Tibial nerve (tissue), 4 donors: ENCODE data around the gene NRG4. TPM values are rescaled to one million over a fixed set of nuclear protein-coding genes. Genes with fewer than 3 reads are reported as not detected.
"Not testable (repeated sequence)": the region's sequence is repeated elsewhere in the genome, so short reads cannot be mapped to it uniquely, and the experiment has no call there.

Experiments
- DNase-seq, 2 donors: peaks; one replicate each; pipeline ENCODE4 v3.0.0-alpha.2; 2019; ENCODE audit warnings: low spot score in 2 of 2
- H3K27ac ChIP-seq, 4 donors: fragments of 200-600 bp; sonication (generic) in 3 of 4; one replicate each; pipeline ENCODE4 v1.5.1; 2017 to 2019; ENCODE audit warnings: mild to moderate bottlenecking in 1 of 4
- H3K27me3 ChIP-seq, 2 donors: fragments of 200-600 bp; sonication (generic) in 1 of 2; one replicate each; pipeline versions ENCODE4 v1.5.1 to v1.6.0; 2017 to 2019
- H3K36me3 ChIP-seq, 3 donors: fragments of 200-600 bp; sonication (generic); one replicate each; pipeline ENCODE4 v1.5.1; 2018 to 2019
- H3K4me1 ChIP-seq, 4 donors: fragments of 200-600 bp; sonication (generic) in 3 of 4; one replicate each; pipeline ENCODE4 v1.5.1; 2017 to 2019
- H3K4me3 ChIP-seq, 4 donors: fragments of 200-600 bp; sonication (generic) in 3 of 4; one replicate each; pipeline ENCODE4 v1.5.1; 2017 to 2019; ENCODE audit warnings: mild to moderate bottlenecking in 1 of 4, moderate library complexity in 1 of 4
- H3K9me3 ChIP-seq, 4 donors: fragments of 200-600 bp; sonication (generic) in 3 of 4; one replicate each; pipeline ENCODE4 v1.5.1; 2017 to 2019
- CTCF ChIP-seq, 5 experiments: fragments of 200-600 bp in 3 of 5; fragments of 450-650 bp in 2 of 5; sonication (generic) in 3 of 5; IDR thresholded peaks; one replicate each; pipeline ENCODE4 v1.5.1; 2016 to 2019; ENCODE audit warnings: antibody characterized with exemption in 5 of 5, mild to moderate bottlenecking in 3 of 5, moderate library complexity in 2 of 5
- EP300 ChIP-seq, 2 donors: sonication (generic); formaldehyde crosslinking; IDR thresholded peaks; one replicate each; pipeline ENCODE4 v1.6.1; 2017; ENCODE audit warnings: antibody characterized with exemption in 2 of 2, mild to moderate bottlenecking in 1 of 2
- POLR2A ChIP-seq, 2 donors: fragments of 450-650 bp; IDR thresholded peaks; one replicate each; pipeline ENCODE4 v1.6.1; 2017; ENCODE audit warnings: antibody characterized with exemption in 2 of 2, mild to moderate bottlenecking in 2 of 2, moderate library complexity in 2 of 2
- WGBS, 2 donors: methylation state at CpG; one replicate each; pipeline ENCODE4 v1.1.5; 2018; 5-methylcytosine and 5-hydroxymethylcytosine counted together
- total RNA-seq, 4 donors: library from RNA; depleted of rRNA; stranded (reverse); fragments of >200 nt; gene quantifications; one replicate each; pipeline ENCODE4 v1.1.0, GENCODE V29; 2016

The NRG4 gene
- total RNA-seq, 4 donors from 2014 or later: 0.44 TPM; not detected in 3

- Histone ChIP-seq H3K4me1 (no peaks in the 10 kb centered on the region), H3K27ac (no peak overlapping the region), H3K4me3 (no peak overlapping the region), H3K27me3 (no peaks in the 10 kb centered on the region), H3K36me3 (no peaks in the 10 kb centered on the region), H3K9me3 (peaks cover 0 to 24% (median 3%) of the 10 kb centered on the region in 4 donors)
- no peak for DNase-seq
- TF ChIP-seq POLR2A (IDR thresholded peaks at IDR 0.05): no peak
- TF ChIP-seq CTCF (IDR thresholded peaks at IDR 0.05): no peak
- WGBS, 2 donors: 44 to 49% methylated on average over 3 of the region's 3 CpGs
Measured at GRCh38 chr15:76035593-76035992, 23.4 kb upstream of the NRG4 start.

GRCh38 chr15:76034111-76034510, 21.9 kb upstream of the NRG4 start:
- H3K4me1 ChIP-seq: no peaks in the 10 kb centered on the region
- H3K27me3 ChIP-seq: no peaks in the 10 kb centered on the region
- H3K27ac ChIP-seq: no peak overlapping the region
- peaks cover 0 to 16% (median 2%) of the 10 kb centered on the region in 4 donors for H3K9me3 ChIP-seq
- no peak for DNase-seq
- no peak overlapping the region for H3K4me3 ChIP-seq
- no peaks in the 10 kb centered on the region for H3K36me3 ChIP-seq
- WGBS, 2 donors: 69 to 80% methylated on average over 2 of the region's 2 CpGs
- TF ChIP-seq POLR2A (IDR thresholded peaks at IDR 0.05) (no peak), EP300 (IDR thresholded peaks at IDR 0.05) (no peak), CTCF (IDR thresholded peaks at IDR 0.05) (no peak)

DNA sequence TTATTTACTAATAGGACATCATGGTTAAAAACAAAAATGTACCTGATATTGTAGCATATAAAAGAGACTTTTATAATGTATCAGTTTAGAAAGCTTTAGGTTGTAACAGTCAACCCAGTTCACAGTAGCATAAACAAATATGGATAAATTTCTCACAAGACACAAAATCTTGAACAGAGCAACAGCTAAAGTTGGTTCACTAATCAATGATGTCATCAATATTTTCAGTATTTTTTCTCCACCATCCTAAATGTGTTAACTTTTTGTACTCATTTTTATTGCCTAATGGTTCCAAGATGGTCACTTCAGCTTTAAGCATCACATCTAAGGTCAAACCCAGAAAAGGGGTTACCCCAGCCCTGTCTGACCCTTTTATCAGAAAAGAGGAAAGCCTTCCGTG, 21.2 kb upstream of the NRG4 start:
- no peak for TF ChIP-seq CTCF (IDR thresholded peaks at IDR 0.05)
- no peak for TF ChIP-seq POLR2A (IDR thresholded peaks at IDR 0.05)
- no peak for TF ChIP-seq EP300 (IDR thresholded peaks at IDR 0.05)
- Histone ChIP-seq H3K9me3 (peaks cover 0 to 10% (median 1%) of the 10 kb centered on the region in 4 donors), H3K36me3 (no peaks in the 10 kb centered on the region), H3K27ac (no peak overlapping the region), H3K4me1 (no peaks in the 10 kb centered on the region), H3K27me3 (no peaks in the 10 kb centered on the region), H3K4me3 (no peak overlapping the region)
- no peak for DNase-seq
- 91% methylated on average over 1 of the region's 1 CpG for WGBS, 2 donors

DNA sequence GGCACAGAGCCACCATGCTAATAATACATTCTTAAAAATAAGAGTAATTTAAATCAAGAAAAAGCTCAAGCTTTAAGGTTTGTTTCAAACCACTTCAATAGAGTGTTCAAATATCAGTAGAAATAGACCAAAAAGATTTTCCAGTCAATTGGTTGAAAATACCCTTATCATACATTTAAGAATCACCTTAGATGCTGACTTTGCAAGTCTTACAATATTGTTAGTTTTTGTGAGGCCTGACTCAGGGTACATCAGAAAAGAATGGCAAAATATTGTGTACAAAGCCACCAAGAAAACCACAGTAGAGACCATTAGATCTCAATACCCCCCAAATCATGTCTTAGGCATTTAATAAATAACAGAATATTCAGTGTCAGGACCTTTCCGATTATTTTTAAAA, 19.8 kb upstream of the NRG4 start:
- no peaks in the 10 kb centered on the region for H3K27me3 ChIP-seq
- TF ChIP-seq EP300 (IDR thresholded peaks at IDR 0.05) (no peak), CTCF (IDR thresholded peaks at IDR 0.05) (no peak), POLR2A (IDR thresholded peaks at IDR 0.05) (no peak)
- no peaks in the 10 kb centered on the region for H3K4me1 ChIP-seq
- H3K4me3 ChIP-seq: no peak overlapping the region
- 85 to 89% methylated on average over 1 of the region's 1 CpG for WGBS, 2 donors
- peaks cover 0 to 12% (median 5%) of the 10 kb centered on the region in 4 donors for H3K9me3 ChIP-seq
- no peak overlapping the region for H3K27ac ChIP-seq
- no peak for DNase-seq
- no peaks in the 10 kb centered on the region for H3K36me3 ChIP-seq

DNA sequence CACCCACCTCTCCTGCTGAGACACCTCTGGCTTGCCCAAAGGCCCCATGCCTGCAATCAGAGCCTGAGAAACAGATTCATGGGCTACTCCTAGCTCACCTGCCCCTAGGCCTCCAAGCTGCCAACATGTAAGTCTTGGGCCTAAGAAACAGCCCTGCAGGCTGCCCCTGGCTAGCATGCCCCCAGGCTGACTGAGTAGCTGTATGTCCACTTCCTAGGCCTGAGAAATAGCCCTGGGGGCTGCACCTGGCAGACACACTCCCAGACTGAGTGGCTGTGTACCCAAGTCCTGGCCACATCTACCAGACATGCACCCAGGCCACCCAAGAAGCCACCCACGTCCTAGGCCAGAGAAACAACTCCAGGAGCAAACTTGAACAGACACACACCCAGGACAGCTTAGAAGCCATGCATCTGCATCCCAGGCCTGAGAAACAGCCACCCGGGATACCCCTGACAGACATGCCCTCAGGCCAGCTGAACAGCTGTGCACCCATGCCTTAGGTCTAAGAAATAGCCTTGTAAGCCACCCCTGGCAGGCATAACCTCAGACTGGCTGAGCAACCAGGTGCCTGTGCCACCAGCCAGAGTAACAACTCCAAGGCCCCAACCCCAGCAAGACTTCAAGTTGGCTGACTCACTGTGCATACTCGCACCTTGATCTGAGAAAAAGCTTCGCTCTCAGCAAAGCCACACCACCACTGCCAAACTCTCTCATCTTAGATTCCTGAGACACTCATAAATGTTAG, 12.0 kb upstream of the NRG4 start:
- Histone ChIP-seq H3K4me3 (no peak overlapping the region), H3K27me3 (no peaks in the 10 kb centered on the region), H3K36me3 (no peaks in the 10 kb centered on the region), H3K4me1 (no peaks in the 10 kb centered on the region), H3K9me3 (peaks cover 0 to 36% (median 9%) of the 10 kb centered on the region in 4 donors), H3K27ac (no peak overlapping the region)
- 86% methylated on average over 4 of the region's 4 CpGs for WGBS, 2 donors
- DNase-seq: no peak
- TF ChIP-seq EP300 (IDR thresholded peaks at IDR 0.05): no peak
- no peak for TF ChIP-seq CTCF (IDR thresholded peaks at IDR 0.05)

DNA sequence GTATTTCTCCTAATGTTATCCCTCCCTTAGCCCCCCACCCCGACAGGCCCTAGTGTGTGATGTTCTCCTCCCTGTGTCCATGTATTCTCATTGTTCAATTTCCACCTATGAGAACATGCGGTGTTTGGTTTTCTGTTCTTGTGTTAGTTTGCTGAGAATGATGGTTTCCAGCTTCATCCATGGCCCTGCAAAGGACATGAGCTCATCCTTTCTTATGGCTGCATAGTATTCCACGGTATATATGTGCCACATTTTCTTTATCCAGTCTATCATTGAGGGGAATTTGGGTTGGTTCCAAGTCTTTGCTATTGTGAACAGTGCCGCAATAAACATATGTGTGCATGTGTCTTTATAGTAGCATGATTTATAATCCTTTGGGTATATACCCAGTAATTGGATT, 1.2 kb upstream of the NRG4 start:
- H3K9me3 ChIP-seq: peaks cover 0 to 28% (median 0%) of the 10 kb centered on the region in 4 donors
- not testable (repeated sequence) for DNase-seq, H3K27ac ChIP-seq, H3K4me3 ChIP-seq, H3K27me3 ChIP-seq, H3K36me3 ChIP-seq, H3K4me1 ChIP-seq
- WGBS, 2 donors: 94 to 98% methylated on average over 4 of the region's 4 CpGs
